GM18517 (cell line): ENCODE results near the gene FLVCR2.

Source experiments
- ATAC-seq: cut with Tn5 transposase; IDR thresholded peaks from one replicate; pipeline ENCODE4 v1.9.1; 2021; ENCODE audit warnings: mild to moderate bottlenecking, moderate library complexity; ENCODE audit not compliant: unreplicated experiment

Gene FLVCR2

DNA sequence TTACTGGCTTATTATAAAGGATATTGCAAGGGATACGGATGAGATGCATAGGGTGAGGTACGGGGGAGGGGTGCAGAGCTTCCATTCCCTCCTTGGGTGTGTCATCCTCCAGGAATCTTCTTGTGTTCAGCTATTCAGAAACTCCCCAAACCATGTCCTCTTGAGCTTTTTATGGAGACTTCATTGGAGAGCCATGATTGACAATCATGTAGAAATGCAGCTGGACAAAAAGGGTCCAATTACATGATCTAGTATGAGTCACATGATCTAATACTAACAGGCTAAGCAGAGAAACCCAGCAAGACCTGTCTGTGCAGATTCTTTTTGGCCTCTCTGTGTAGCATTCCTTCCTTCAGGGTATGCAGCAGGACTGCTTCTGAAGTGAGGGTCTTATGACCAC is 23.9 kb upstream of the FLVCR2 start:
- no peak for ATAC-seq

- ATAC-seq: no peak
Observed at GRCh38 chr14:75558440-75558839, 20.0 kb upstream of the FLVCR2 start.

DNA sequence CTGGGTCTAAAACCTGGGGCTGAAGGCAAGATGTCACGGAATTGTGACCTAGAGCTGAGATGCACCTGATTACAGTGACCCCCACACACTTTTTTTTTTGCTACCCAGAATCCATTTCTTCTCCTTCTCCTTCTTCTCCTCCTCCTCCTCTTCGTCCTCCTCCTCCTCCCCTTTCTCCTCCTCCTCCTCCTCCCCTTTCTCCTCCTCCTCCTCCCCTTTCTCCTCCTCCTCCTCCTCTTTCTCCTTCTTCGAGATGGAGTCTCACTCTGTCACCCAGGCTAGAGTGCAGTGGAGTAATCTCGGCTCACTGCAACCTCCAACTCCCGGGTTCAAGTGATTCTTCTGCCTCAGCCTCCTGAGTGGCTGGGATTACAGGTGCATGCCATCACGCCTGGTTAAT is 19.4 kb upstream of the FLVCR2 start:
- no peak for ATAC-seq

DNA sequence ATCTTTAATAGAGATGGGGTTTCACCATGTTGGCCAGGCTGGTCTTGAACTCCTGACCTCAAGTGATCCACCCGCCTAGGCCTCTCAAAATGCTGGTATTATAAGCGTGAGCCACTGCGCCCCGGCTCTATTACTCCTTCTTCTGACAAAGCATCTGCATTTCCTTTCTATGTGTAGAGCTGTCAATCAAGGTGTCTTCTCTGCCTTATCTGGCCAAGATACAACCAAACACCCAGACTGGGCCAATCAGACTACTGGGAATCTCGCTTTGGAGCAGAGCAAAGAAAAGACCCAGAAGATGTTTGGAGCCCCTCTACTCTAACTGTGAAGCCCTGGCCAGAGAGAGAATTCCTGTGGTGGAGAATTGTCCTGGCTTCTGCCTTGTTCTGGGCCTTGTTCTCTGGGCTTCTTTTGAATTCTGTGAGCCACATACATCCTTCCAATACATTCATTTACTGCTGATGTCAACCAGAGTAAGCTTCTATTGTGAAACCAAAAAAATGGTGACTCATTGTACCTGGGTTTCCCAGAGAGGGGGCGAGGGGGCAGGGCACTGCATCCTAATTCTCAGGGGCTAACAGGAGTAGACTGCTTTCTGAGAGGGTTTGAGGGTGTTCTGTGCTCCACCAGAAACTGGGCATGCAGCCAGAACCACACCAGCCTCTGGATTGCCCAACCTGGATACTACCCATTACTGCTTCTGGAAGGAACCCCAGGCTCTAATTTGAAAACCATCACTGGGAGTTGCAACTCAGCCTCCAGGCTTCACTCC is 18.8 kb upstream of the FLVCR2 start:
- ATAC-seq: no peak

DNA sequence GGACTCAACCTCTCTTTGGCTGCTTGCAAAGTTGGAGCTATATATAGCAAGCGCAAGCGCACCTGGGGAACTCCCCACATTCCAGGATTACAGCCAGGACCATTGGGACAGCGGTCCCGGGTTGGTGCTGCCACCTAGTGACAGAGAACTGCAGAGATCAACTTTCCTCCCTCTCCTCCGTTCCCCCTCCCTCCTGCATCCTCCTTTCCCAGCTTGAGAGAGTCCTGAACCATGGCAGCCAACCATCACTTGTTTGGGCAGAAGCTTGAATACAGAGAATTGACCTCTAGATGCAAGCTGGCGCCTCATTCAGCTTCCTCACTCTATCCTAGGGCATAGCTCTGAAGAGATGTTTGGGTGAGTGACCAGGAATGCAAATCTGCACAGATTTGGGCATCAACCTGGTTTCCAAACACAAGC is 17.4 kb upstream of the FLVCR2 start:
- peak; percentile 49 for ATAC-seq

DNA sequence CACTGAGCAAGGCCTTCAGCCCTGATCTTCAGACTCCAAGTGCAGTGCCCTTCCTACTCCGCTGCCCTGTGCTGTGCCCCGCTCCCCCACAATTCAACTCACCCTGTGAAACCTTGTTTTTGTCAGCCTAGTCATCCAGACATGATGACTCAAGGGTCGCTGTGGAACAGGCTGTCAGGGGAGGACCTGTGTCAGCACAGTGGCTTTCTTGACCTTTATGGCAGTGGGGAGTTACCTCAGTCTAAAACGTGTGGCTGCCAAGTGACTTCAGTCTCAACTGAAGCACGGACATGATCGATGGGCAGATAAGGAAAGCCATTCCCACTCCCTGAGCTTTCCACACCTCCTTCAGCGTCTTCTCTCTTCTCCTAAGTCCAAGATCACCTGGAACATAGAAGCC is 16.3 kb upstream of the FLVCR2 start:
- ATAC-seq: no peak

DNA sequence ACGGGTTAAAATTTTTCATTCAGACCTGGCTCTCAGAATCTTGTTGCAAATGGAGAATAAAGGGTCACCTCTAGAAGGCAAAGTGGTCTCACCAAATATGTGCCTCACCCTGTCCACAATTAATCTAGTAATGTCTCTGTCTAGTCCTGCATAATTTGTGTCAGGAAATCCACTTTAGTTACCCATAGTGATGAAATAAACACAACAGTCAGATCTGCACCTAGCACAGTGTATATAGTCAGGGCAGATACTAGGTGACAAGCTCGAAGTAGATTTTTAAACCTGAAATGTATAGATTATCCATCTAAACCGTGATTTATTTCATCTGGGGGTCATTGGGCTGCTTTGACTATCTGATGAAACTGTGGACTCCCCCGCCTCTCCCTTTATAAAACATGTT is 15.9 kb upstream of the FLVCR2 start:
- no peak for ATAC-seq

- ATAC-seq: no peak
Observed at GRCh38 chr14:75563931-75564330, 14.5 kb upstream of the FLVCR2 start.

GRCh38 chr14:75565056-75565455 is 13.4 kb upstream of the FLVCR2 start:
- no peak for ATAC-seq

DNA sequence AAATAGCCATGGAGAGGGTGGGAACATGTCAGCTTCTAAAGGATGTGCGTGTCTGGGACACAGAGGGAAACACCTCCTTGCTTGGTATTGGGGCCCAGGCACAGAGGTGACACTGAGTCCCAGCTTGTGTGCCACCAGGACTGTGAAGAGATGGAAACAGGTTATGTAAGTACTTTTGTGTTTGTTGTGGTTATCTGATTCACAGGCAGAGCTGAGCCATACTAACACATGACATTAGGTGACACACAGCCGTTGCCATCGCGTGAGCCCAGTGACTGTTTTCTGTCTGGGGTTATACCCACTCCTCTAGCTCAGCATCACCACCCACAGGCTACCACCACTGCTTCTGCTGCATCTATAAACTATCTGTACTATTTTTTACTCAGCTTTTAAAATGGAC is 12.1 kb upstream of the FLVCR2 start:
- no peak for ATAC-seq

GRCh38 chr14:75566752-75567151 is 11.7 kb upstream of the FLVCR2 start:
- no peak for ATAC-seq

DNA sequence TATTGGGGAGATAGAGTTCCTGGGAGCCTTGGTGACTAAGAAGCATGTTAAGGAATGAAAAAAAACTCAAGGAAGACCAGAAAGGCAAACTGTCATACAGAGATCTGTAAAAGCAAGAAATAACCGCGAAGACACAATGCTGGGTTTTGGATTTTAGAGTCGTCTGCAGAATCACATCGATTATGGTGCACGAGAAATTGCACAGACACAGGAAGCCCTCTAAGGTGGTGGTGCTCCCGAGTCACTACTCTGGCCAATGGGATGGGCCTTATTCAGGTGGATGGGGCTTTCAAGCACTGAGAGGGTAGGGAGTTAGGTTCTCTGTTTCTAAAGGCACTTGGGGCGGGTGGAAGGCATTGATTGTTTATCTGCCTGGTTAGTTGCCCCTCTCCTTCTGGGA is 10.3 kb upstream of the FLVCR2 start:
- no peak for ATAC-seq

- no peak for ATAC-seq
Observed at GRCh38 chr14:75568791-75569190, 9.6 kb upstream of the FLVCR2 start.

DNA sequence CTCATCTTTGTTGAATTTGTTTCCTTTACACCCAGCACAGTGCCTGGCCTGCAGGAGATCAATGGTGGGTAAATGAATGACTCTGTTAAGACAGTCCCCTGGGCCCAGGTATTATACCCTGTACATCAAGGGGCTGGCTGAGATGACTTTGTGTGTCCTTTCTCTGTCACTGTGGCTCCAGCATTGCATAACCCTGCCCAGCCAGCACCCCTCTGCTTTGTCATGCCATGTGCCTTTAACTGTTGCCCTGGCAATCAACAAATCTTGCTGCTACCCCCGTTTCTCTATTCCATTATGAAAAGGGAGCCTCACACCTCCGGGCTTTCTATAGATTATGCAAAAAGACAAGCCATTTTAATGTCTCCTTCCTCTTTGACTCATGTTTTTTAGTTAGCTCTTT is 7.6 kb upstream of the FLVCR2 start:
- ATAC-seq: no peak

- no peak for ATAC-seq
Observed at GRCh38 chr14:75572104-75572503, 6.3 kb upstream of the FLVCR2 start.

- ATAC-seq: no peak
Observed at GRCh38 chr14:75577090-75577489, 1.3 kb upstream of the FLVCR2 start.

DNA sequence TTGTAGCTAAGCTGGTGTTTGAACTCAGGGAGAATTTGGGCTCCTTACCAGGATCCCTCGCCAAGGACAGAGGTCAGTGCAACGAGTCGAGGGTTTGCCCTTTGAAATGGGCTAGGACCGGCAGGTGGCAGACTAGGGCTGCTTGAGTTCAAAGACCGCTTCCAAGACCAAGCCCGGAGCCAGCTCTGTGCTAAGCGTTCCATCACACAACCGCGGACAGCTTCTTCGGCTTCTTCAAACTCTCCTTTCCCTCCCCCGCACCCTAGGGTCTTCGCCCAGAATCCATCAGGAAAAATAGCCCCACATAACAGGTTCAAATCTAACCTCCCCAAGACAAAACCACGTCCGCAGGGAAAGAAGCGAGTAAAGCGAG is 705 bp upstream of the FLVCR2 start:
- peak; percentile 78 for ATAC-seq

- no peak for ATAC-seq
Observed at GRCh38 chr14:75578786-75579337, 442 bp downstream of the FLVCR2 start.

DNA sequence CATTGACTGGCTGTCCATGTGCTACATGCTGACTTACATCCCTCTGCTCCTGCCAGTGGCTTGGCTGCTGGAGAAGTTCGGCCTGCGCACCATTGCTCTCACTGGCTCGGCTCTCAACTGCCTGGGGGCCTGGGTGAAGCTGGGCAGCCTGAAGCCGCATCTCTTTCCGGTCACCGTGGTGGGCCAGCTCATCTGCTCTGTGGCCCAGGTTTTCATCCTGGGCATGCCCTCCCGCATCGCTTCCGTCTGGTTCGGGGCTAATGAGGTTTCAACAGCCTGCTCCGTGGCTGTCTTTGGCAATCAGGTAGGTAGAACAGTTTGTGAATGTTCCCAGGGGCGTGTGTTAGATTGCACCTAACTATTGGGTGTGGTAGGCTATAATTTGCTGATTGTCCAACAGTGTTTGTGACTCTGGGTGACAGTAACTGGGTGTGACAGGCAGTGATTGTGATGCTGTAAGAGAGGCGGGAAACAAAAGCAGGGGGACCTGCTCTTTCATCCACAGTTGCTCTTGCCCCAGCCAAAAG is 981 bp downstream of the FLVCR2 start:
- no peak for ATAC-seq

GRCh38 chr14:75579882-75580281 is 1.5 kb downstream of the FLVCR2 start:
- ATAC-seq: no peak

GRCh38 chr14:75587388-75587787 is 9.0 kb downstream of the FLVCR2 start:
- no peak for ATAC-seq

DNA sequence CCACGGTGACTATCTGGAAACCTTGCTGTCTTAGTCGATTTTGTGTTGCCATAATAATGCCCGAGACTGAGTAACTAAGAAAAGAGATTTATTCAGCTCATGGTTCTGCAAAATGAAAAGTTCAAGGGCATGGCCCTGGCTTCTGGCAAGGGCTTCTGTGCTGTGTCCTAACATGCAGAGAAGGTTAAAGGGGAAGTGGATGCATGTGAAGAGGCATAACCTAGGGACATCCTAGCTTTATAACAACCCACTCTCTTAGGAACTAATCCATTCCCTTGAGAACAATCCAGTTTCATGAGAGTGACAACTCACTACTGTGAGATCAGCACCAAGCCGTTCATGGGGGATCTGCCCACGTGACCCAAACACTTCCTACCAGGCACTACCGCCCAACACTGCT is 11.5 kb downstream of the FLVCR2 start:
- ATAC-seq: no peak
